Testis (tissue), 2 donors: ENCODE measurements around the gene AKR1C2.

Experiments
- POLR2A ChIP-seq: fragments of 450-650 bp; IDR thresholded peaks from one replicate; pipeline ENCODE4 v1.6.1; 2017; ENCODE audit warnings: antibody characterized with exemption, mild to moderate bottlenecking, moderate library complexity
- TF ChIP-seq, protein P1 (sequence below), 3 experiments: fragments of 450-650 bp in 2 of 3; fragments of 200-600 bp in 1 of 3; sonication (generic) in 1 of 3; IDR thresholded peaks; one replicate each; pipeline ENCODE4 v1.5.1; 2016 to 2019; ENCODE audit warnings: antibody characterized with exemption in 3 of 3, mild to moderate bottlenecking in 2 of 3, moderate library complexity in 1 of 3

DNA sequence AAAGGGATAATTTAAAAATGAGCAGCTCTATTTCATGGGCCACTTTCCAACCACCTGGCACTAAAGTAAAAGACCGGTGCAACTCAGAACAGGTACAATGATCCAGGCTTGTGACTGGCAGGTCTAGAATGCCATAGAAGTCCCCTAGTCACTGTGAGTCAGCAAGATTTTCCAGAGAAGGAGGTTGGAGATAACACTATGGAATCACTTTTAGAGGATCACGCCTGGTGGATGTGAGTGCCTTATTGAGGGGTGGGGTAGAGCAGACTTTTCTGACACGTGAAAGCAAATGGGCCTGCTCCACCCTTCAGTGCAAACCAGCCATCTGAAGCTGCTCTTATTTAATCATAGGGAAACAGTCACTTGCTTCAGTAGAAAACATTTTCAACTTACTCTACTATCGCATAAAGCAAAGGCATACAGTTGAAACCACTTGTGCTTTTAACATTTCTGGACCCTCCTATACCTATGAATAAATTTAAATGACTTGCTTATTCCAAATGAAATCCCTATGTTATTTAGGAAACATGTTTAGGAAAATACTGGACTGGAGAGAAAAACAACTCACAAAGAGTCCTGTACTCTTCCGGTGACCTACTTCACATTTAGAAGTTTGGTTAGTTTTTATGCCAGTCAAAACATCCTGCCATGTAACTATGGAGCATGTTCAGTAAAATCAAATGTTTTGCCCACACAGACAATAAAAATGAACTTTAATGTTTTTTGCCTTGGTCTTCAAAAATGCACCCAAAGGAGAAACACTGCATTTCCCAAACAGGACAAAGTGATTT, 61.9 kb downstream of the AKR1C2 start:
- TF ChIP-seq, protein P1, sequence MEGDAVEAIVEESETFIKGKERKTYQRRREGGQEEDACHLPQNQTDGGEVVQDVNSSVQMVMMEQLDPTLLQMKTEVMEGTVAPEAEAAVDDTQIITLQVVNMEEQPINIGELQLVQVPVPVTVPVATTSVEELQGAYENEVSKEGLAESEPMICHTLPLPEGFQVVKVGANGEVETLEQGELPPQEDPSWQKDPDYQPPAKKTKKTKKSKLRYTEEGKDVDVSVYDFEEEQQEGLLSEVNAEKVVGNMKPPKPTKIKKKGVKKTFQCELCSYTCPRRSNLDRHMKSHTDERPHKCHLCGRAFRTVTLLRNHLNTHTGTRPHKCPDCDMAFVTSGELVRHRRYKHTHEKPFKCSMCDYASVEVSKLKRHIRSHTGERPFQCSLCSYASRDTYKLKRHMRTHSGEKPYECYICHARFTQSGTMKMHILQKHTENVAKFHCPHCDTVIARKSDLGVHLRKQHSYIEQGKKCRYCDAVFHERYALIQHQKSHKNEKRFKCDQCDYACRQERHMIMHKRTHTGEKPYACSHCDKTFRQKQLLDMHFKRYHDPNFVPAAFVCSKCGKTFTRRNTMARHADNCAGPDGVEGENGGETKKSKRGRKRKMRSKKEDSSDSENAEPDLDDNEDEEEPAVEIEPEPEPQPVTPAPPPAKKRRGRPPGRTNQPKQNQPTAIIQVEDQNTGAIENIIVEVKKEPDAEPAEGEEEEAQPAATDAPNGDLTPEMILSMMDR (IDR thresholded peaks at IDR 0.05): no peak
- TF ChIP-seq POLR2A: no peak
